Osteoblast (primary cell): ENCODE results near the gene CALD1. TPM values are rescaled to one million over a fixed set of nuclear protein-coding genes. Genes with fewer than 3 reads are reported as not detected.

ENCODE experiments used
- DNase-seq: peaks from one replicate; pipeline ENCODE4 v3.0.0; 2011; ENCODE audit warnings: low spot score, mixed read lengths; ENCODE audit not compliant: insufficient read length; ENCODE audit errors: missing footprints
- H2AFZ ChIP-seq: 2 replicates; pipeline ENCODE4 v1.6.0; 2011; ENCODE audit warnings: mild to moderate bottlenecking, low read length
- H3K27ac ChIP-seq: 2 replicates; pipeline ENCODE4 v1.5.1; 2011; ENCODE audit warnings: mild to moderate bottlenecking, low read depth, low read length, moderate library complexity
- H3K27me3 ChIP-seq: 2 replicates; pipeline ENCODE4 v1.6.0; 2012; ENCODE audit warnings: mild to moderate bottlenecking, control low read depth, inconsistent platforms, low read length, moderate library complexity; ENCODE audit not compliant: insufficient read depth
- H3K36me3 ChIP-seq: 2 replicates; pipeline ENCODE4 v1.5.1; 2011; ENCODE audit warnings: mild to moderate bottlenecking, low read length, control low read depth, moderate library complexity; ENCODE audit not compliant: insufficient read depth
- H3K4me1 ChIP-seq: 2 replicates; pipeline ENCODE4 v1.5.1; 2011; ENCODE audit warnings: mild to moderate bottlenecking, low read length, control low read depth, moderate library complexity; ENCODE audit not compliant: insufficient read depth
- H3K4me2 ChIP-seq: 2 replicates; pipeline ENCODE4 v1.6.0; 2011; ENCODE audit warnings: mild to moderate bottlenecking, low read length; ENCODE audit not compliant: insufficient read depth
- H3K4me3 ChIP-seq: fragments of 200-600 bp; sonication (generic); 3 replicates; pipeline ENCODE4 v1.5.1; 2012; ENCODE audit warnings: mild to moderate bottlenecking, low read length, inconsistent platforms; ENCODE audit not compliant: insufficient read depth
- H3K79me2 ChIP-seq: 2 replicates; pipeline ENCODE4 v1.6.0; 2012; ENCODE audit warnings: mild to moderate bottlenecking, low read length, control low read depth, inconsistent platforms; ENCODE audit not compliant: insufficient read depth
- H3K9me3 ChIP-seq: 2 replicates; pipeline ENCODE4 v1.5.1; 2011; ENCODE audit warnings: low read depth, low read length, control low read depth
- H4K20me1 ChIP-seq: 2 replicates; pipeline ENCODE4 v1.6.0; 2012; ENCODE audit warnings: mild to moderate bottlenecking, low read length, control low read depth; ENCODE audit not compliant: insufficient read depth
- CTCF ChIP-seq: IDR thresholded peaks from 2 replicates; pipeline ENCODE4 v1.5.1; 2011; ENCODE audit warnings: mild to moderate bottlenecking, low read depth, low read length, moderate library complexity; ENCODE audit errors: extremely low read depth
- total RNA-seq: library from RNA; depleted of rRNA; stranded (reverse); fragments of >200 nt; gene quantifications from 2 replicates; pipeline ENCODE4 v1.2.3, GENCODE V29; 2012

CALD1 gene
- total RNA-seq, 1 donor = 1,123 TPM

GRCh38 chr7:134755422-134756022 lies 23.9 kb upstream of the CALD1 start:
- H2AFZ ChIP-seq = no peak overlapping the region
- no peak overlapping the region for H3K4me3 ChIP-seq
- H3K27ac ChIP-seq = peak overlapping the region; percentile 34
- H4K20me1 ChIP-seq = no peaks in the 10 kb centered on the region
- H3K4me1 ChIP-seq = peaks cover 5% of the 10 kb centered on the region
- no peaks in the 10 kb centered on the region for H3K27me3 ChIP-seq
- H3K4me2 ChIP-seq = no peak overlapping the region
- TF ChIP-seq CTCF = peak; percentile 86
- no peaks in the 10 kb centered on the region for H3K36me3 ChIP-seq
- no peaks in the 10 kb centered on the region for H3K79me2 ChIP-seq
- peak; percentile 50 for DNase-seq
- H3K9me3 ChIP-seq = no peaks in the 10 kb centered on the region

- Histone ChIP-seq H2AFZ (no peak overlapping the region), H3K9me3 (no peaks in the 10 kb centered on the region), H3K27ac (peak overlapping the region; percentile 25), H3K4me3 (no peak overlapping the region), H4K20me1 (no peaks in the 10 kb centered on the region), H3K36me3 (no peaks in the 10 kb centered on the region), H3K4me1 (no peaks in the 10 kb centered on the region), H3K27me3 (no peaks in the 10 kb centered on the region), H3K4me2 (no peak overlapping the region), H3K79me2 (no peaks in the 10 kb centered on the region)
- peak; percentile 38 for DNase-seq
- TF ChIP-seq CTCF = no peak
Observed at GRCh38 chr7:134757938-134758337, 21.5 kb upstream of the CALD1 start.

- Histone ChIP-seq H4K20me1 (no peaks in the 10 kb centered on the region), H3K36me3 (no peaks in the 10 kb centered on the region), H3K4me3 (no peak overlapping the region), H3K9me3 (no peaks in the 10 kb centered on the region), H3K27me3 (no peaks in the 10 kb centered on the region), H3K27ac (no peak overlapping the region), H3K79me2 (no peaks in the 10 kb centered on the region), H3K4me2 (no peak overlapping the region), H2AFZ (no peak overlapping the region), H3K4me1 (no peaks in the 10 kb centered on the region)
- no peak for TF ChIP-seq CTCF
- no peak for DNase-seq
Observed at GRCh38 chr7:134758981-134759380, 20.5 kb upstream of the CALD1 start.

DNA sequence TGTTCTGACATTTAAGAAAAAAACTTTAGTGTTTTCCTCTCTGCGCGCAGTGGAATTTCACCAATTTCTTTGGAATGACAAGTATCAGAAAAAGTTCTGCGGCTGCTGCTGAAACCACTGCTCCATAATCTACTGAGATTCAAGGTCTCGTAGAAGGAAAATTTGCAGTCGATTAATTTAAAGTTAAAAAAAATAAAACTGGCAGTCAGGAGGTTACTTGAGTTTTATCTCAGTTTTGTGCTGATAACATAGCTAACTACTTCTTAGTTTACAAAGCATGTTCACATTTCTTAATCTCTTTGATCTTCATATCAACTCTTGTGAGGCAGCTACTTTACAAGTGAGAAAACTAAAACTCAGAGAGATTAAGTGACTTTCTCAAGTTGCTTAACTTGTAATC lies 18.2 kb upstream of the CALD1 start:
- Histone ChIP-seq H3K36me3 (no peaks in the 10 kb centered on the region), H3K9me3 (no peaks in the 10 kb centered on the region), H3K27me3 (no peaks in the 10 kb centered on the region), H3K79me2 (no peaks in the 10 kb centered on the region), H3K4me1 (peaks cover under 1% of the 10 kb centered on the region), H3K27ac (peak overlapping the region; percentile 37), H3K4me3 (no peak overlapping the region), H4K20me1 (no peaks in the 10 kb centered on the region), H3K4me2 (peak overlapping the region; percentile 18), H2AFZ (no peak overlapping the region)
- TF ChIP-seq CTCF = no peak
- no peak for DNase-seq
